Measurements from ENCODE around the gene NOTCH2.

GRCh38 chr1:119943216-119943615 is 126.2 kb downstream of the NOTCH2 start:
- no peak for TF ChIP-seq CTCF (IDR thresholded peaks at IDR 0.05)
- TF ChIP-seq POLR2A (IDR thresholded peaks at IDR 0.05): no peak
- TF ChIP-seq EP300 (IDR thresholded peaks at IDR 0.05): no peak

Data from ovary (tissue), 3 donors.